Skin epidermis (tissue), 12 donors: ENCODE results near the gene TSPAN15.
A peak's percentile ranks its signal among the peaks of the same experiment; 100 is the strongest.

ENCODE experiments used
- H3K27ac ChIP-seq, 21 experiments: fragments of 200-600 bp; sonication (generic) in 11 of 21; one replicate each; pipeline ENCODE4 v1.5.0; 2020; ENCODE audit warnings: mild to moderate bottlenecking in 3 of 21, inconsistent platforms in 2 of 21, moderate library complexity in 2 of 21
- H3K4me3 ChIP-seq, 7 experiments: fragments of 200-600 bp; sonication (generic) in 2 of 7; one replicate each; pipeline ENCODE4 v1.5.0; 2020; ENCODE audit warnings: inconsistent platforms in 2 of 7, mild to moderate bottlenecking in 2 of 7, moderate library complexity in 1 of 7

TSPAN15 gene

DNA sequence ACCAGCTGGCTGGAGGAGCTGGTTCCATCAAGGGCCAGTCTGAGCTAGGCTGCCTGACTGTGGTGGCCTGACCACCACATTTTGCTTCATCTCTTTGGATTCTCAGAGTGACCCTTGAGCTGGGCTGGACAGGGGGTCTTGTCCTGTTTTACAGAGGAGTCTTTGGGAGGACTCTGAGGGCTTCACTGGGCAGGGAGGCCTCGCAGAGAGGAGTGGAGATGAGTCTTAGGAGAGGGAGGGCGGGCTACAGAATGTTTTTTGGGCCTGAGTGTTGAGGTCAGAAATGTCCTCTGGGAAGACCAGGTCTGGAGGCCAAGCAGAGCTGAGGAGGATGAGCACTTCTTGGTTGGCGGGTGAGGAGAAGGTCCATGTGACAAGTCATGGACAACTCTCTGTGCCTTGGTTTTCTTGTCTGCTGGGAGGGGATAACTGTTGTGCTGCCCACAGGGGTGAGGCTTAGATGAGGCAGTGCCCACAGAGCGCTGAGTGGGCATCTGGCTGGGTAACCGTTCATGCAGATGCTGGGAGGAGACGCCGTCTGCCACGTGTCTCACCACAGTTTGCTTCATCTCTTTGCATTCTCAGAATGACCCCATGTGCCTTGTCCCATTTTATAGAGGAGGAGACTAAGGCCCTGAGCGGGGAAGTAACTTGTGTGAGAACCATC, 9.4 kb downstream of the TSPAN15 start:
- peak overlapping the region in 14 of 21 experiments; percentile 3 to 76 (median 34) for H3K27ac ChIP-seq
- no peak overlapping the region for H3K4me3 ChIP-seq

DNA sequence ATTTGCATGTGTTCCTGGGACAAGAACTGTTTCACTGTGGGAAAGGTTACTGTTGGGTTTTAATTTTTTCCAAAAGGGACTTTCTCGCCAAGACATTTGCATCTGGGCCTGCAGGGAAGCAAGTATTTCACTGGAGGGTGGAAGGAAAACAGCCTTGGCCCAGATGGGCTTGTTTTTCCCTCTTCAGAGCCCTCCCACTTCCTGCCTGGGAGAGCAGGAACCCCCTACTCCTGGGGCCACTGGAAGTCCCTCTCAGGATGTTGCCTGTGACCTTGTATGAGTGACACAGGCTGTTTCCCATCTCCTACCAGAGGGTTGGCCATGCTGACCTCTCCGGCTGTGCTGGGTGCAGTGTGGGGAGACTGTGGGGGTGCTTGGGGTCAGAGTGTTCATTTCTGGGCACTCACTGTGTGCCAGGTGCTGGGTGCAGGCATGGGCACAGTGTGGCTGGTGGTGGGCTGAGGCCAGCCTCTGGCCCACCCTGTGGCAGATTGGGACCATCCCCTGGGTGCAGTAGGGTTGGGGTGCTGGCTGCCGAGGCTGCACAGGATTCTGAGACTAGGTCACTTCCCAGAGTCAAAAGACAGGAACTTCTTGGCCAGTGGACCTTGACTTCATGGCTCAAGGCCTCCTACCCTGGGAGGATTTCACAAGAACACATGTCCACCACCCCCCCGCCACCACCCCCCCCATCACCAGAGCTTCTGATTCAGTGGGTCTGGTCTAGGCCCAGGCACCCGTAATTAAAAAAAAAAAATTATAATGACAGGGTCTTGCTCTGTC, 10.2 kb downstream of the TSPAN15 start:
- H3K27ac ChIP-seq = peak overlapping the region in 12 of 21 experiments; percentile 2 to 76 (median 37)

DNA sequence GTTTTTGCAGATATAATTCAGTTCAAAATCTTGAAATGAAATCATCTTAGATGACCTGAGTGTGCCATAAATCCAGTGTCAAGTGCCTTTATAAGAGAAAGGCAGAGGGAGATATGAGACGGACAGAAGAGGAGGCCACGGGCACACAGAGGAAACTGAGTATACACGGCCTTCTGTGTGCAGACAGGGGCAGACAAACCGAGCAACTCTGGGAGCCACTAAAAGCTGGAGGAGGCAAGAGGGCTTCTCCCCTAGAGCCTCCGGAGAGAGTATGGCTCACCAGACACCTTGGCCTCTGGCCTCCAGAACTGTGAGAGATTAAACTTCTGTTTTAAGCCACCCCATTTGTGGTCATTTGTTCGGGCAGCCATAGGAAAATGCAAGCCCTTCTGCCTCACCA, 12.6 kb downstream of the TSPAN15 start:
- Histone ChIP-seq H3K4me3 (no peak overlapping the region), H3K27ac (peak overlapping the region in 13 of 21 experiments; percentile 14 to 74 (median 54))

More for the DNA sequence above, 10.2 kb downstream of the TSPAN15 start:
- H3K4me3 ChIP-seq = no peak overlapping the region

DNA sequence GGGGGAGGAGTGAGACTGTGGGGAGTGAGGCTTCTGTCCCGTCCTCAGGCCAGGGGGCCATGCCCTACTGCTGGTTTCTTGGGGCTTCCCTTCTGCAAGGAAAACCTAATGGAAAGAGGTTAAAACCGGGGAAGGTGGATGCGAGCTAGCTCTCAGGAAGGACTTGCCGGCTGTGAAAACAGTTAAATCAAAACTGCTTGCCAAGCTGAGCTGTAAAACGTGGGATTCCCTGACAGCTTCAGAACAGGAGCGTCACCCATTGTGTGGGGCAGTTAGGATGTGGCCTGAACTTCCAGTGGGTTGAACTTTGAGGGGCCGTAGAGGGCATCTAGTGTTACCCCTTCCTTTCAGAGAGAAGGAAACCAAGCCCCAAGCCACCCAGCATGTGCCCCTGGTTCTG, 13.1 kb downstream of the TSPAN15 start:
- no peak overlapping the region for H3K4me3 ChIP-seq
- peak overlapping the region in 16 of 21 experiments; percentile 14 to 74 (median 54) for H3K27ac ChIP-seq

DNA sequence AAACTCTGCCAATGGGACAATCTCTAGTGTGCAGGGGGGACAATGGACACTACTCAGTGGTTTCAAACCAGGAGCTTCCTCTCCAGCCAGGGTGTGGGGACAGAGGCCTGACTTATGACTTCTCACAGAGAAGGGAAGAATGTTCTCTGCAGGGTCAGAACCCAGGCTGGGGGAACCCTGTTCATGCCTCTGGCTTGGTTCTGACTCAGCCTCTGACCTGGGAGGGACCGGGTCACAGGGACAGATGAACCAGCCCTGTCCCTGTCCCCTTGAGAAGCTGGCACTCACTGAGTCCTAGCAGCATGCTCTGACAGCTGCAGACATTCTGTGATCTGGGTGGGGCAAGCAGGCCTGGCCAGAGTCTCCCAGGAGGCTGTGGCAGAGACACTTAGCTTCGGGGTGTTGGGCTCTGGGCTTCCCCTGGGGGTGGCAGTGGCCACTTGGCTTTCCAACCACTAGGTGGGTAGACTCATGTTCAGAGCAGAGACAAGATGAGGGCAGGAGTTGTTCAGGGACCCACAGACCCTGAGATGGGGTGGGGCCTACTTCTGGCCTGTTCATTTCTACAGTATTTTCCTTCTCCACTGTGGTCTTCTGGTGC, 13.6 kb downstream of the TSPAN15 start:
- H3K27ac ChIP-seq = peak overlapping the region in 17 of 21 experiments; percentile 14 to 74 (median 54)
- H3K4me3 ChIP-seq = no peak overlapping the region

DNA sequence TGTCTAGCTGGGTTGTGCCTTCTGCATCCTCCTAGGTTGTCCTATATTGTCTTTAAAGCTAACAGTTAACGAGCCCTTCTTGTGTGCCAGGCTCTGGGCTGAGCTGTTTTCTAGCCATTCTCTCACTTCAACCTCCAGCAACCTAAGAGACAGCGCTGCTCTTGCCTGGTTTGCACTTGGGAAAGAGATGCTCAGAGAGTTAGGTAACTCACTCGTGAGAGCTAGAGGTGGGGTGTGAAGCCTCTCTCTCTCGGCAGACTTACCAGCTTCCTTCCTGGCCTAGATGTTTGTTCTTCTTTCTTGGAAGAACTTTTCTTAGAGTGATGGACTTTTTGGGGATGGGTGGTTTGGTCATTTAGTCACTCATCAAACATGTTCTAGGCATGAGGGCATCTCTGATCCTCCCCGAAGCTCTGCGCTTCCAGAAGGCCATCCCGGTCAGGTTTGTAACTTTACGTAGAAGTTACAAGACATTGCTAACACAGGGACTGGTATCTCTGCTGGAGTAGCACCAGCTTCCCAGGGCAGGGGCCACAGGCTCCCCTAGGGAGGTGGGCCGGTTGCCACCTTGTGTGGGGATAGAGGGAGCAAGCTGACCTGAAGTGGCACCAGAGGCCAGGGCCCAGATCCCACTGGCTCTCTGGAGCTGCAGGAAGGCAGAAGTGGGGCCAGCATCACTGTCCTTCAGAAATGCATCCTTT, 14.3 kb downstream of the TSPAN15 start:
- H3K27ac ChIP-seq = peak overlapping the region in 13 of 21 experiments; percentile 14 to 74 (median 54)

DNA sequence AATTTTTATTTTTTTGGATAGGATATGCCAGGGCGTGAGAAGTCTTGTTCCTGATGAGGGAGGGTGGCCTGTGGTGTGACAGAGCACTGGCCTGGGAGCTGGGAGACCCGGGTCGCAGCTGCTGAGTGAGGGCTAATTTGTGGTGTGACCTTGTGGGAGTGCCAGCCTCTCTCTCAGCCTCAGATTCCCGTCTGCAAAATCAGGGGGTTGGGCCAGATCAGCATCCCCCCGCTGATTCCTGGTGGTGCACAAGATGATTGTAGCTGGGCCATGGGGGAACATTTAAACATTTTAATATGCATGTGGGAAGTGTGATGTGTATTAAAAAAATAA, 14.9 kb downstream of the TSPAN15 start:
- Histone ChIP-seq H3K4me3 (no peak overlapping the region), H3K27ac (peak overlapping the region in 1 of 21 experiments; percentile 34)

More for the DNA sequence above, 14.3 kb downstream of the TSPAN15 start:
- no peak overlapping the region for H3K4me3 ChIP-seq

DNA sequence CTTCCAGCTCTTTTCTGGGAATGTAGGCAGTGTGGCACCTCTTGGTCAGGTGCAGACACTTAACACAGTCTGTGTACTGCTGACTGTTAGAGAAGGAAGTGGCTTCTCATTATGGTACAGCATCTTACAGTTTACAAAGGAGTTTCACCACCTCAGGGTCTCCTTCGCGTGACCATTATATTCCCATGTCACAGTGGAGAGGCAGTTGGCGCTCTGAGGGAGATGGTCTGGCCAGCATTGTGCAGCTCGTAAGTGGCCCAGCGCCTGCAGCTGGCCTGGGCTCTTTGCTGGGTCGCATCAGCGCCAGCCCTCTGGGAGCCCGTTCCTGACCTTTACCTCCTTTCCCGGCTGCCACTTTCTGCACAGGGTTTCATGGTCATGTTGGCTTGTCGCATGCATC, 15.4 kb downstream of the TSPAN15 start:
- peak overlapping the region in 1 of 21 experiments; percentile 76 for H3K27ac ChIP-seq
- no peak overlapping the region for H3K4me3 ChIP-seq

DNA sequence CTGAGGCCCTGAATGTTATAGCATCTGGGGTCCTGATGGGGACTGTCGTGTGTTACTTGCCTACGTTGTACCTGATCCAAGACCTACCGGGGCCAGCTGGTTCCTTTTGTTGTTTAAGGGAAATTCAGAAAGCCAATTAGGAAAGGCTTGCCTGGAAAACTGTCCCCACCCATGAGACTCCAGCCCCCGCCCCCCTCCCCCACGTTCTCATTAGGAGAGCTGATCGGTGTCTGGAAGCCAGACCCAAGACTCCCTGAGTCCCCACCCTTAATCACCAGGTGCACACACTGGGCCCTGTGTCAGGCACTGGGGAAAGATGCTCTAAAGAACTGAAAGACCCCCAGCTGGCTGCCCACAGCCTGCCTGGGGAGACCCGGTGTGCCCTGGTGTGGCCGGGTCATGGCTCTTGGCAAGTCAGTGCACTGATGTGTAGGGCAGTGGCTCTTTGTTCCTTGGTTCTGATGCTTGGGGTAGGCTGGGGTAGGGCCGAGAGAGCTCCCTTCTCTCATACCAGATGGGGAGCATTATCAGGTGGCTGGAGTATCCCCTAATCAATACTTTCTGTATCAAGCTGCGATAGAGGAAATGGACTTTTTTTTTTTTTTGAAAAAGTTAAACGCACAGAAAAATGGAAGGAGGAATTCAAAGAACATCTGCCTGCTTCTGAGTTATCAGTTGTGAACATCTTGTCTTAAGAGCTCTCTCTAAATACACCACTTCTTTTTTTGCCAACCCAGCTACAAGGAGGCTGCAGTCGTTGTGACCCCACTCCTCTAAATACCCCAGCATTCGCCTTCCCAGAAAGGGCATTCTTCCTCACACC, 16.9 kb downstream of the TSPAN15 start:
- no peak overlapping the region for H3K4me3 ChIP-seq
- H3K27ac ChIP-seq = peak overlapping the region in 6 of 21 experiments; percentile 25 to 76 (median 49)

DNA sequence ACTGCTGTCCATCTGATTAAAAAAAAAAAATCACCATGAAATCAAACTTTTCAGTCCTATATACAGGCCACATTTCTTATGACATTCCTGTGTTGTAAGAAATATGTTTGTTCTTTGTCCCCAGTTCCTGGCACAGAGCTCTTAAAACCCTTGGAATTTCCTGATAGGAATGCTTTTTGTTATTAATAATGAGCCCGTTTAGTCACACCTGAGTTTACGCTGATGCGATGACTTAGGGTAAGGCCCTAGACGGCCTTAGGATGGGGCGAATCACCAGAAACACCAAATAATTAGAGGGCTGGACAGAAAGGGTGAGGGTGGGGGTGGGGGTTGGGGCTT, 17.5 kb downstream of the TSPAN15 start:
- H3K4me3 ChIP-seq = no peak overlapping the region

DNA sequence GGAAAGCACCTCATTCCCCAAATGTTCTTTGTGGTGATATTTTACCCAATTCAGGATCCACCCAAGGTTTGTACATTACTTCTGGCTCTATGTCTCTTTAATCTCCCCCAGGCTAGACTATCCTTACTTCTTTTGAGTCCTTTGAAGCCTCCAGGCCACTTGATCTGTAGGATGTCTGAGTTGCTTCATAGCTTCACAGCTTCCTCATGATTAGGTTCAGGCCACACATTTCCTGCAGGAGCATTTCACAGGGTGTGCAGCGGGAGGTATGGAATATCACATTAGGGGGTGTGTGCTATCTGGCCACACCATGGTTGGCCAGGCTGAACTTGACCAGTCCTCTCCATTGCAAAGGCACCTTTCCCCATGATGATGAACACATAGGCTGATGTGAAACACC, 18.7 kb downstream of the TSPAN15 start:
- Histone ChIP-seq H3K27ac (peak overlapping the region in 1 of 21 experiments; percentile 11), H3K4me3 (no peak overlapping the region)

More for the DNA sequence above, 17.5 kb downstream of the TSPAN15 start:
- peak overlapping the region in 4 of 21 experiments; percentile 25 to 76 (median 59) for H3K27ac ChIP-seq

DNA sequence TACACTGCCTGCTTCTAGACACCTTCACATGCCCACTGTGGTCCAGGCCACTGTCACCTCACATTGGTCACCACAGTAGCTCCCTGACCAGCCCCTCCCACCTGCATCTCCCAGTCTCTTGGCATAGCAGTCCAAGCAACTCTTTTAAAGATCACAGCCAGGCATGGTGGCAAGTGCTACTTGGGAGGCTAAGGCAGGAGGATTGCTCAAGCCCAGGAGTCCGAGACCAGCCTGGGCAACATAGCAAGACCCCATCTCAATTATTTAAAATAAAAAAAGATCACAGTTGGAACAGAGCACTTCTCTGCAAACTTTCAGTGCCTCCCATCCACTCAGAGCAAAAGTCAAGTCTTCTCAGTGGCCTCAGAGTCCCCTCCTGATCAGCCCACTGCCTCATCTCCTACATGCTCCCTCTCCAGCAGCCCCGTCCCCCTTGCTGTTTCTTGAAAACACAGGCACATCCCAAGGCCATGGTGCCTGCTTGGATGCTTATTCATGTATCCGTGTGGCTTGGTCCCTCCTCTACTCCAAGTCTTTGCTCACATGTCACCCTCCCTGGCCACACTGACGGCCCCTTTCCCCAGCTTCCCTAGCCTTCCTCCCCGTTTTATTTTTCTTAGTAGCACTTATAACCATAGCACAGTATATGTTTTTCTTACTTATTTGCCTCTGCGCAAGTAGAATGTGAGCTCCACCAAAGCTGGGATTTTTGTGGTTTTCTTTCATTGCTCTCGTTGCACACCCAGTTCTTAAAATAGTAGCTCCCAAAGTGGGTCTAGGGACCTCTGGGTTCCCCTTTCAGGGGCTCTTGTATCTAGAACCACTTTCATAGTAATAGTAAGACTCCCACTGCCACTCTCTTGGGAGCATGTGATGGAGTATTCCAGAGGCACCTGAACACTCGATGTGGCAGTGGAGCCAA, 19.5 kb downstream of the TSPAN15 start:
- no peak overlapping the region for H3K27ac ChIP-seq
- H3K4me3 ChIP-seq = no peak overlapping the region

DNA sequence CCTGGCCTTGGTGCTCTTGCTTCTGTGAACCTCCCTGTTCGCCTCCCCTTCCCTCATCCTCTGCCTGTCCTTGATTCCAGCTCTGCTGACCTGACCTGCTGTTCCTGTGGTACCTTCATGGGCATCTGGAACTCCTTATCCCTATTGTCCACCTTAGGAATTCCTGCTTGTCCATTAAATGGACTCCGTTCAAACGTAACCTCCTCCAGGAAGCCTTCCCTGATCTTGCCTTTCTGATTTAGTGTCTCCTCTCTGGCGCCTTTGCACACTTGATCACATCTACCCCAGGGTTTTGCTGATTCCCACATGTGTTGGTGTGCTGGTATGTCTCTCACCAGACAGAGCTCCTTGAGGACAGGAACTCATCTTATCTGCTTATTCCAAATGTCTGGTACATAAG, 20.9 kb downstream of the TSPAN15 start:
- H3K27ac ChIP-seq = peak overlapping the region in 3 of 21 experiments; percentile 10 to 42 (median 14)

DNA sequence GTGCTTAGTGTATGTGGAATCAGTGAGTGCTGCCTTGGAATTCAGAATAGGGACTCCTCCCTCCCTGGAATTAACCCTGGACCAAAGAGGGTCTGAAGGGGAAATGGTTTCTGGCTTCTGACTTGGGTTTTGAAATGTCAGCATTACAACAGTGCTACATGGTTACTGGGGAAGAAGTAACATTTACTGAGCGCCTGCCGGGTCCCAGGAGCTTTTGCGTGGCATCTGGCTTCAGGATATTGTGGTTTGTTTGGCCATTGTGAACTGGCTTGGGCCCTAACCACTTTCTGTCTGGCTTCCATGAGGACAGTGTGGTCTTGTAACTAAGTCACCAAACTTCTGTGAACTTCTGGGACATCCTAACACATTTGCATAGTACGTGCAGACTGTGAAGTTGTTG, 21.3 kb downstream of the TSPAN15 start:
- Histone ChIP-seq H3K27ac (peak overlapping the region in 5 of 21 experiments; percentile 10 to 72 (median 33)), H3K4me3 (no peak overlapping the region)

More for the DNA sequence above, 20.9 kb downstream of the TSPAN15 start:
- no peak overlapping the region for H3K4me3 ChIP-seq

DNA sequence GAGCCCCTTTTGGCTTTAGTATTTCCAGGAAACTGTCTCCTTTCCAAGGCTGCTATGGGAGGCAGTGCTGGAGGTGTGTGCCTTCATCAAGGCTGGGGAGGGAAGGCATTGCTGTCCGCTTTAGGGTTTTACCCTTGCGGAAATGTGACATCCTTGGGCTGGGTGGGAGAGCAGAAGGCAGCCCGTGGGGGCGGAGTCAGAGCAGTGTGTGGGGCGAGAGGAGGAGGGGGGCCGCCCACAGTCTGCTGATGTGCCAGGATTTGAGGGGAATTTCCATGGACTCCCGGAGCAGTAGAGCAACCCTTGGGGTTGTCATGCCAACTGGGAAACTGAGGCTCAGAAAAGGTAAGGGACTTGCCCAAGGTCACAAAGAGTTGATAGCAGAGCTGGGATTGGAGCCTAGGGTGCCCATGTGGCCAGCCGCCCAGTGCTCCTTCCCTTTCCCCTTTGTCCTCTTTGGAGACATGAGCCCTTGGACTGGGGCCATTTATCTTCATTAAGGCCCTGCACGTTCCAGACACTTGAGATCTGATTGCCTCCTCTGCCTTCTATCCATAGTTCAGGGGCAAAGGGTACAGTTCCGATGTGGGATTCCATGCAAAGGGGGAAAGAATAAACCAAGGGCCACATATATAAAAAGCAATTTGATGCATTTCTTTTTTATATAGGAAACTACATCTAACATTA, 22.2 kb downstream of the TSPAN15 start:
- Histone ChIP-seq H3K27ac (peak overlapping the region in 5 of 21 experiments; percentile 12 to 72 (median 25)), H3K4me3 (no peak overlapping the region)

DNA sequence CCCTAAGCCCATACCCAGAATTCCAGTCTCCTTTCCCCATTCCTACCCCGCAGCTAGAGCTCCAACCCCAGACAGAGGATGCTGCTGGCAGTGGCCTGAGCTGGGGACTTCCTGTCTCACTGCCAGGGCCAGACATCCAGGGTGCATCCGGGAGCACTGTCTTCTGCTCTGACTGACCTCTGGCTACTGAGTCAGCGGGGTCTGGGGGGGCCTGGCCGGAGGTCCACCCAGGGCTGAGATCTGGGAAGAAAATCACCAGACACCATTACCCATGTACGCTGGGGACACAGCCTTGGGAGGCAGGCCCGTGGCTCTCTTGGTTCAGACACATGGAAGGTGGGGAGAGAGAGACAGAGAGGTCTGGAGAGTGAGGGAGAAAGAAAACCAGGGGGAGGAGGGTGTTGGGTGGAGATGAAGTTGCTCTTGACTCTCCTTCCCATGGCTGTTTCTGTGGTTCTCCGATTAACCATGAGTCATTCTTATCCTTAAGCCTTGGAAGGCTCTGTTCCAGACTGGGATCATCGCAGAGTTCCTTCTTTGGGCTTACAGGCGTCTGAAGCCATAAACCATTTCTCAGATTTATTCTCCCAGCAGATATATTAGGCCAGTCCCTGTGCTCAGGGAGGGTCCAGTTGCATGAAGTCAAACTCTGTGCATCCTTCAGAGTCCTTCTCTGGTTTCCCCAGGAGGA, 23.6 kb downstream of the TSPAN15 start:
- Histone ChIP-seq H3K4me3 (no peak overlapping the region), H3K27ac (peak overlapping the region in 14 of 21 experiments; percentile 2 to 72 (median 44))

DNA sequence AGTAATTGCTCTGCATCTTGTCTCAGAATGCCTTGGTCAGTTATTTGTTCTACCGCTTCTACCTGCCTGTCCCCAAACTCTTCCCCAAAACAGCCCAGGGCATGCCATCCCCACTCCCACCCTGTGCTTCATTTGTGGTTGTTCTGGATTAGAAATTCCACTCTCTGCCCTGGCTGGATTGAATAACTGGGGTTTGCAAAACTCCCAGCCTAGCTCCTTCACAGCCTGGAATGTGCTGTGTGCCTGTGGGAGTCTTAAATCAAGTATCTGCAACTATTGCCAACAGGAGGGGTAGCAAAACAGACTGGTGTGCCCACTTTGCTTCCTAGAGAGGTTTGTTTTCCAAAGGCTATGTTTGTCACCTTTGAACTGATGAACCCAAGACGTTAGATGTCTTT, 24.2 kb downstream of the TSPAN15 start:
- H3K27ac ChIP-seq = peak overlapping the region in 5 of 21 experiments; percentile 30 to 72 (median 43)
- no peak overlapping the region for H3K4me3 ChIP-seq
